ENCODE data around the gene DTNB. TPM values are rescaled to one million over a fixed set of nuclear protein-coding genes. Genes with fewer than 3 reads are reported as not detected.

The DTNB gene
- total RNA-seq, 1 experiment from 2014 or later, result 51.9 TPM

DNA sequence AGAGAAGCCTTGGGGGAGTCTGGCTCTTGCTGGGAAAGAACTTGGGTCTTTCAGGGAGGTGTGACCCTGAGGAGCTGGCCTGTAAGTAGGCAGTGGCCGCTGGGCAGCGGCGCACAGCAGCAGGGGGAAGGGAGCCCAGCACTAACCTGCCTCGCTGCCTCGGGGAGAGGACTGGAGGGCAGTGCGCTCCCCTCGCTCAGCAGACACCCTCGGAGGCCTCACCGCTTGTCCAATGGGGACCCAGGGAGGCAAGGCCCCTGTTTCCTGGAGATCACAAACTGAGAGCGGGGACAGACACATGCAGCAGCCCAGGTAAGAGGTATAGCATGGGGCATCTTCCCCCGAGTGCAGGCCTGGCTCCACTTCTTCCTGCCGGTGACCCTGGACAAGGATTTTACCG is 335.0 kb downstream of the DTNB start:
- TF ChIP-seq EZH2 (IDR thresholded peaks at IDR 0.05; ENCODE audit: low read depth), result no peak
- H2AFZ ChIP-seq, result no peak overlapping the region
- intact Hi-C loops (cut with micrococcal nuclease; ENCODE audit: unreplicated experiment), result no loop called here
- POLR2A ChIA-PET (ENCODE audit: unreplicated experiment), result no interaction called here
- no peak overlapping the region for H3K27ac ChIP-seq
- H3K79me2 ChIP-seq (ENCODE audit: low read depth), result no peaks in the 10 kb centered on the region
- no peak overlapping the region for H3K4me2 ChIP-seq
- H3F3A ChIP-seq (ENCODE audit: insufficient read depth, low read depth), result peaks cover 9% of the 10 kb centered on the region; the same call in 1 of the 2 replicates
- no peaks in the 10 kb centered on the region; the same call in none of the 2 replicates for H4K20me1 ChIP-seq (ENCODE audit: insufficient read depth)
- H3K9me2 ChIP-seq (ENCODE audit: insufficient read depth), result no peaks in the 10 kb centered on the region
- CTCF ChIA-PET, result no interaction called here
- no peaks in the 10 kb centered on the region for H3K27me3 ChIP-seq (ENCODE audit: insufficient read depth, low read depth)
- H3K36me3 ChIP-seq (ENCODE audit: low read depth), result no peaks in the 10 kb centered on the region
- no peak overlapping the region for H3K4me3 ChIP-seq
- TSS peak; percentile 17 for BruUV-seq (replicated peaks)
- H3K4me1 ChIP-seq (replicated peaks; ENCODE audit: insufficient read depth), result peaks cover 4% of the 10 kb centered on the region; the same call in 1 of the 2 replicates
- DNase-seq, result no peak
- no peaks in the 10 kb centered on the region for H3K9me3 ChIP-seq (ENCODE audit: insufficient read depth, low read depth)

DNA sequence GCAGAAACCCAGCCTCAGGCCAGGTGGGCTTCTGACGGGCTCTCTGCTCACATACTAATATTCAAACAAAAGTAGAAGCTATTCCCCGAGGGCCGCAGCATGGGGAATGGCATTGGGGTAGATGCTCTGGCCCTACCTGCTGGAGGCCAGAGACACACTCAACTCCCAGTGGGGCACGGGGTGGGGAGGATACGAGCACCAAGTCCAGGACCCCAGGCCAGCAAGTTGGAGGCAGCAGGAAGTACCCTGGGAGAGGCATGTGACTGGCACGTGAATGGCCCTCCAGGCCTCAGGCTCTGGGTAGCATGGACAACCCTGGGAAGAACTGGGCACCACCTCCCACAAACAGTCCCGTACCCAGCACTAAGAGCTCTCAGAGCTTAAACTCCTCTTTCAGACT is 335.5 kb downstream of the DTNB start:
- Histone ChIP-seq H3K4me3 (no peak overlapping the region), H3K9me3 (ENCODE audit: insufficient read depth, low read depth) (no peaks in the 10 kb centered on the region), H3F3A (ENCODE audit: insufficient read depth, low read depth) (peaks cover 9% of the 10 kb centered on the region; the same call in 1 of the 2 replicates), H3K4me1 (replicated peaks; ENCODE audit: insufficient read depth) (peaks cover 4% of the 10 kb centered on the region; the same call in 1 of the 2 replicates), H3K79me2 (ENCODE audit: low read depth) (no peaks in the 10 kb centered on the region), H3K9me2 (ENCODE audit: insufficient read depth) (no peaks in the 10 kb centered on the region), H3K4me2 (no peak overlapping the region), H3K27ac (no peak overlapping the region), H3K36me3 (ENCODE audit: low read depth) (no peaks in the 10 kb centered on the region), H4K20me1 (ENCODE audit: insufficient read depth) (peaks cover 2% of the 10 kb centered on the region), H2AFZ (no peak overlapping the region), H3K27me3 (ENCODE audit: insufficient read depth, low read depth) (no peaks in the 10 kb centered on the region)
- intact Hi-C loops (cut with micrococcal nuclease; ENCODE audit: unreplicated experiment), result no loop called here
- CTCF ChIA-PET, result no interaction called here
- POLR2A ChIA-PET (ENCODE audit: unreplicated experiment), result no interaction called here
- DNase-seq, result no peak
- TF ChIP-seq CTCF (conservative IDR thresholded peaks at IDR 0.05), result no peak
- TF ChIP-seq EZH2 (IDR thresholded peaks at IDR 0.05; ENCODE audit: low read depth), result no peak
- no TSS peak for BruUV-seq (replicated peaks)

DNA sequence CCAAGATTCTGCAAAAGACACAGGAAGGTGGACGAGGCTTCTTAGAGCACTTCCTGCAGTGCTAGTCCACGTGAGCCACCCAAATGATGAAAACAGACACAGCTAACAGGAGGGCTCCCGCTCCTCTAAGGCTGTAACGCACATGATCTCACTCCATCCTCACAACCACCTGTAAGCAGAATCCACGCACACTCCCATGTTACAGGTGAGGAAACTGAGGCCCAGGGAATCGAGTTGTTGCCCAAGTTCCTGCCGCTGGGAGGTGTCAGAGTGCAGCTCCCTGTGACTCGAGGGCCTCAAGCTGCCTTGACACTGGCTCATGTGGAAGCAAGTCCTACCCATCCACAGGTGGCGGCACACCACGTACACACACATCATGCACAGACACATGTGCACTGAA is 336.1 kb downstream of the DTNB start:
- Histone ChIP-seq H3K9me2 (ENCODE audit: insufficient read depth) (no peaks in the 10 kb centered on the region), H3K4me3 (no peak overlapping the region), H3K4me2 (no peak overlapping the region), H3K27me3 (ENCODE audit: insufficient read depth, low read depth) (no peaks in the 10 kb centered on the region), H3F3A (ENCODE audit: insufficient read depth, low read depth) (peaks cover 9% of the 10 kb centered on the region; the same call in 1 of the 2 replicates), H2AFZ (no peak overlapping the region), H3K9me3 (ENCODE audit: insufficient read depth, low read depth) (no peaks in the 10 kb centered on the region), H3K27ac (no peak overlapping the region), H3K79me2 (ENCODE audit: low read depth) (no peaks in the 10 kb centered on the region), H3K36me3 (ENCODE audit: low read depth) (no peaks in the 10 kb centered on the region), H4K20me1 (ENCODE audit: insufficient read depth) (peaks cover 8% of the 10 kb centered on the region), H3K4me1 (replicated peaks; ENCODE audit: insufficient read depth) (no peaks in the 10 kb centered on the region)
- ChIA-PET POLR2A (ENCODE audit: unreplicated experiment) (no interaction called here), CTCF (no interaction called here)
- no TSS peak for BruUV-seq (replicated peaks)
- intact Hi-C loops (cut with micrococcal nuclease; ENCODE audit: unreplicated experiment), result no loop called here
- no peak for DNase-seq
- no peak for TF ChIP-seq EZH2 (IDR thresholded peaks at IDR 0.05; ENCODE audit: low read depth)
- no peak for TF ChIP-seq CTCF (conservative IDR thresholded peaks at IDR 0.05)

DNA sequence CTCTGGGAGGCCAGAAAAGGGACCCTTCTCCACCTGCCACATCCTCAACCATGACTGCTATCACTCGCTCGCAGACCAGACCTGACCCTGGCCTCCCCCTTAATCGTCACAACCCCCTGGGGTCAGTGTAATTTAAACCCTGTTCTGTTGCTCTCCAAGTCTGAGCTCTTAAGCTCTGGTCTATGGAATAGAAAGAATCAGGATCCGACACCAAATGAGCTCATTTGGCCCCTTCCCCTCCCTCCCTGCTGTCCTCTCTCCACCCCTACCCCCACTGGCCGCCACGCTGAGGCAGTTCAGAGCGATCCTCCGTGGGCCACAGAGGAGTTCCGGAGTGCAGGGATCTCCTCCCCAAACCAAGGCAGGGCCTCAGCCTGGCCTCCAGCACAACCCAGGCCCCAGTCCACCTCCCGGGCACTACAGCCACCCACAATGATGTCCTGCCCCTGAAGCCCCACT is 337.0 kb downstream of the DTNB start:
- Histone ChIP-seq H3K27ac (no peak overlapping the region), H3K9me2 (ENCODE audit: insufficient read depth) (no peaks in the 10 kb centered on the region), H3K27me3 (ENCODE audit: insufficient read depth, low read depth) (no peaks in the 10 kb centered on the region), H3K4me3 (no peak overlapping the region), H3K9me3 (ENCODE audit: insufficient read depth, low read depth) (no peaks in the 10 kb centered on the region), H3K79me2 (ENCODE audit: low read depth) (no peaks in the 10 kb centered on the region), H3F3A (ENCODE audit: insufficient read depth, low read depth) (peaks cover 9% of the 10 kb centered on the region; the same call in 1 of the 2 replicates), H4K20me1 (ENCODE audit: insufficient read depth) (peaks cover 9% of the 10 kb centered on the region), H3K4me2 (no peak overlapping the region), H3K4me1 (replicated peaks; ENCODE audit: insufficient read depth) (no peaks in the 10 kb centered on the region), H2AFZ (no peak overlapping the region), H3K36me3 (ENCODE audit: low read depth) (no peaks in the 10 kb centered on the region)
- intact Hi-C loops (cut with micrococcal nuclease; ENCODE audit: unreplicated experiment), result no loop called here
- ChIA-PET POLR2A (ENCODE audit: unreplicated experiment) (interaction anchor here (0.5 kb wide), 1 partner anchor 732 kb away, joined by 4 read pairs; no protein-coding TSS in a partner anchor), CTCF (no interaction called here)
- no peak for TF ChIP-seq EZH2 (IDR thresholded peaks at IDR 0.05; ENCODE audit: low read depth)
- TF ChIP-seq CTCF (conservative IDR thresholded peaks at IDR 0.05), result no peak
- no TSS peak for BruUV-seq (replicated peaks)
- DNase-seq, result no peak

Measured in PC-9 (cell line).